ENCODE data around the gene B3GNT8. TPM values are rescaled to one million over a fixed set of nuclear protein-coding genes. Genes with fewer than 3 reads are reported as not detected.

Gene B3GNT8
- total and polyA plus RNA-seq, 2 of the 8 experiments (the other 6 are each of a cell fraction or from before 2014, with no cell fraction given) = 0.67 to 0.86 TPM

GRCh38 chr19:41391618-41392017 lies 35.6 kb downstream of the B3GNT8 start:
- Histone ChIP-seq H3K9me3 (ENCODE audit: insufficient read depth in 2 of 2, low read depth in 1 of 2, low read length in 1 of 2) (no peaks in the 10 kb centered on the region), H3K36me3 (ENCODE audit: control insufficient read depth in 2 of 4, insufficient read depth in 4 of 4, low read length in 3 of 4) (peaks cover 6 to 25% (median 22%) of the 10 kb centered on the region in 4 experiments; a peak in 7 of 8 replicates), H3K9ac (replicated peaks in 1 of 4; ENCODE audit: extremely low read depth in 1 of 4, low read depth in 3 of 4, low read length in 3 of 4) (no peak overlapping the region), H2AFZ (ENCODE audit: low read length) (no peak overlapping the region), H2BK5ac (ENCODE audit: low read depth, low read length) (no peak overlapping the region), H2AK5ac (ENCODE audit: low read depth, low read length) (no peak overlapping the region), H3K4ac (replicated peaks; ENCODE audit: insufficient read length, low read depth, low read length) (no peak overlapping the region), H3K27me3 (replicated peaks in 1 of 4; ENCODE audit: control insufficient read depth in 3 of 4, extremely low read depth in 1 of 4, insufficient read depth in 3 of 4, low read length in 3 of 4) (no peaks in the 10 kb centered on the region), H3K4me1 (replicated peaks in 1 of 4; ENCODE audit: control insufficient read depth in 3 of 4, insufficient read depth in 4 of 4, low read length in 3 of 4) (no peaks in the 10 kb centered on the region), H4K20me1 (replicated peaks in 1 of 2; ENCODE audit: control insufficient read depth in 1 of 2, insufficient read depth in 2 of 2, low read length in 2 of 2) (peaks cover 0 to 6% of the 10 kb centered on the region in 2 experiments), H3K27ac (ENCODE audit: low read depth, low read length) (no peak overlapping the region), H2BK20ac (ENCODE audit: low read length) (no peak overlapping the region), H3K14ac (ENCODE audit: insufficient read length) (no peak overlapping the region), H3K18ac (ENCODE audit: extremely low read depth, low read length) (no peak overlapping the region), H2BK12ac (ENCODE audit: low read depth, low read length) (no peak overlapping the region), H4K8ac (ENCODE audit: extremely low read depth, insufficient read depth, low read length) (no peak overlapping the region), H4K91ac (replicated peaks; ENCODE audit: insufficient read length, low read length) (no peak overlapping the region), H3K79me2 (ENCODE audit: control insufficient read depth in 1 of 2, insufficient read depth in 2 of 2, low read length in 2 of 2) (peaks cover 0 to 14% of the 10 kb centered on the region in 2 experiments; a peak in 1 of 4 replicates), H2BK120ac (replicated peaks; ENCODE audit: low read depth, low read length) (no peak overlapping the region), H2BK15ac (ENCODE audit: low read length) (no peak overlapping the region), H3K56ac (replicated peaks; ENCODE audit: insufficient read length, low read depth, low read length) (no peak overlapping the region), H3K23ac (ENCODE audit: insufficient read length) (no peak overlapping the region), H3K23me2 (ENCODE audit: low read depth, low read length) (no peaks in the 10 kb centered on the region), H3K79me1 (ENCODE audit: low read depth, low read length) (no peaks in the 10 kb centered on the region; the same call in 1 of the 2 replicates), H4K5ac (ENCODE audit: insufficient read length, low read depth, low read length) (no peak overlapping the region), H3K4me3 (ENCODE audit: extremely low read depth in 1 of 4, insufficient read depth in 2 of 4, low read depth in 3 of 4, low read length in 4 of 4) (no peak overlapping the region), H3K4me2 (ENCODE audit: insufficient read depth in 1 of 2, low read depth in 2 of 2, low read length in 2 of 2) (no peak overlapping the region)
- DNase-seq (ENCODE audit: low read depth in 1 of 2, low spot score in 2 of 2) = no peak
- TF ChIP-seq HDAC2 (IDR thresholded peaks at IDR 0.05; ENCODE audit: borderline replicate concordance in 1 of 2, low read depth in 2 of 2, low read length in 2 of 2) (no peak), TCF12 (IDR thresholded peaks at IDR 0.05; ENCODE audit: low read depth, low read length) (no peak)
- FAIRE-seq = no peak
- ChIA-PET POLR2A (ENCODE audit: partially characterized antibody) (interaction anchor here (1.5 to 1.8 kb wide), 2 partner anchors 13 to 15 kb away, joined by 5 to 7 read pairs; partner anchors contain the start of gene TMEM91), CTCF (ENCODE audit: partially characterized antibody) (no interaction called here)
- WGBS, 2 experiments (ENCODE audit: extremely low coverage in 1 of 2, insufficient coverage in 1 of 2, insufficient read length in 1 of 2, insufficient replicate concordance in 2 of 2, low coverage in 1 of 2, low lambda C conversion rate in 2 of 2, missing lambda C conversion rate in 1 of 2) = 88% methylated on average over 11 of the region's 11 CpGs; no CpG with 5 or more reads in 1 of the 2 experiments

All from H1 (cell line).